Measurements from ENCODE around the gene SLC25A29.

SLC25A29 gene

DNA sequence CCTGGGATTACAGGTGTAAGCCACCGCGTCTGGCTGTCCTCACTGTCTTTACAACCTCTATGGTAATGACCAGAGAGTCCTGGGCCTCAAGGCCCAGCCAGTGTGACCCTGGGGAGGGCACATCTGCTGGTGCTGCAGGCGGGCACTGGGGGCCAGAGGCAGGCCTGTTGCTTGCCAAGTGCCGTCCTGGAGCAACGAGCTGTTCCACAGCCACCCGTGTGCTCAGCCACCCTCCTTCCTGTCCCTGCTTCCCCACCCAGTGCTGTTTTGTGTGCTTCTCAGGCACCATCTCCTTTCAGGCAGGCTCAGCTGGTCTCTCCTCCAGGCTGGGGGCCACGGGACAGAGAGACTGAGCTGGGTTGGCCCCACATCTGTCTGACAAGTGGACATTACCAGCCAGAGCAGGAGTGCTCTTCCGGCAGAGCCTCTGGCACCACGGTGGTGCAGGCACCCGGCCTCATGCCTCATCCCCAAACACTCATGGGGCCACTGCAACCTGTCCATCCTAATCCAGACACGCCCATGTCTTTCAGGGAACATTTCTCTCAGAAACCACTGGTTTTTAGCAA lies 25.9 kb upstream of the SLC25A29 start:
- DNase-seq (ENCODE audit: low spot score), result no peak

DNA sequence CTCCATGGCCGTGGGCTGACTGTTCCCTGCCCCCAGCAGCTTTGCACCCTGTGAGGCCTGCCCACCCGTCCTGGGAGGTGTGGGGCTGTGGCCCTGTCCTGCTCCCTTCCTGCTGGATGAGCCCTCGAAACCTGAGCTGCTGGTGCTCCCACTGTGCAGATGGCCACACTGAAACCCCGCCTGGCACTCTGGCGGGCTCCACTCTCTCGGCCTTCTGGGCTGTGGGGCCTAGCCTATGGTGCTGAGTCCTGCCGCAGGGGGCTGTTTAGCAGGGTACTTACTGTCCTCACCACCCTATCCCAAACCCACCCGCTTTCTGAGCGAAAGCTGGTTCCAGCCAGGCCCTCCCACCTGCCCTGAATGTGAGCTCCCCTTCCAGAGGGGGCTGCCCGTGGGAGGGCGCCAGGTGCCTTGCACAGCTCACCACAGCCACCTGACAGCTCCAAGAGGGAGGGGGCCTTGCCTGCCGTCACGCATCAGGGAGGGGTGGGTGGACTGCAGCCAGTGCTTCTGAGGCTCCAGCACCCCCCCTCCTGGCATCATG lies 24.2 kb upstream of the SLC25A29 start:
- DNase-seq (ENCODE audit: low spot score), result no peak

DNA sequence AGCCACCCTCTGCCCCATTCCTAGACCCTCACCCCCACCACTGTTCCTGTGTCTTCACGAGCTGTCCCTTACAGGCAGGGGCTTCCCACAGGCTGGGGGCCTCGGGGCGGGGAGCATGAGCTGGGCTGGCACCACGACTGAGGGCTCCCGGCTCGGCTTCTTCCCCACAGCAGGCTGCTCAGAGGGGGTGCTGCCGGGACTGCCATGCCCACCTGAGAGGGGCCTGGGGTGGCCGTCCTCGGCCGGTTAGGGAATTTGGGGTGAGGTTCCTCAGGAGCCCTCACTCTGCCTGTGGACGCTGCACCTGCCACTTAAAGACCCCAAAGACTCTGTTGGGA lies 23.7 kb upstream of the SLC25A29 start:
- no peak for DNase-seq (ENCODE audit: low spot score)

DNA sequence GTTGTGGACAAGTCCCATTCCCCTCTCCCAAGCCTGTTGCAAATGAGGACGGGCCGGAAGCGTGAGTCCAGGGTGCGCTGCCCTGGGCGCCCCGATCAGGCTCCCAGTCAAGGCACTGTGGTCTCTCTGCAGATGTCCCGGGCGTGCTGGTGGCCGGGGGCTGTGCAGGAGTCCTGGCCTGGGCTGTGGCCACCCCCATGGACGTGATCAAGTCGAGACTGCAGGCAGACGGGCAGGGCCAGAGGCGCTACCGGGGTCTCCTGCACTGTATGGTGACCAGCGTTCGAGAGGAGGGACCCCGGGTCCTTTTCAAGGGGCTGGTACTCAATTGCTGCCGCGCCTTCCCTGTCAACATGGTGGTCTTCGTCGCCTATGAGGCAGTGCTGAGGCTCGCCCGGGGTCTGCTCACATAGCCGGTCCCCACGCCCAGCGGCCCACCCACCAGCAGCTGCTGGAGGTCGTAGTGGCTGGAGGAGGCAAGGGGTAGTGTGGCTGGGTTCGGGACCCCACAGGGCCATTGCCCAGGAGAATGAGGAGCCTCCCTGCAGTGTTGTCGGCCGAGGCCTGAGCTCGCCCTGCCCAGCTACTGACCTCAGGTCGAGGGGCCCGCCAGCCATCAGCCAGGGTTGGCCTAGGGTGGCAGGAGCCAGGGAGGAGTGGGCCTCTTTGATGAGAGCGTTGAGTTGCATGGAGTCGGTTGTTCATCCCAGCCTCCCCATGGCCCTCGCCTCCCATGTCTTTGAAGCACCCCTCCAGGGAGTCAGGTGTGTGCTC lies 23.2 kb upstream of the SLC25A29 start:
- no peak for DNase-seq (ENCODE audit: low spot score)

DNA sequence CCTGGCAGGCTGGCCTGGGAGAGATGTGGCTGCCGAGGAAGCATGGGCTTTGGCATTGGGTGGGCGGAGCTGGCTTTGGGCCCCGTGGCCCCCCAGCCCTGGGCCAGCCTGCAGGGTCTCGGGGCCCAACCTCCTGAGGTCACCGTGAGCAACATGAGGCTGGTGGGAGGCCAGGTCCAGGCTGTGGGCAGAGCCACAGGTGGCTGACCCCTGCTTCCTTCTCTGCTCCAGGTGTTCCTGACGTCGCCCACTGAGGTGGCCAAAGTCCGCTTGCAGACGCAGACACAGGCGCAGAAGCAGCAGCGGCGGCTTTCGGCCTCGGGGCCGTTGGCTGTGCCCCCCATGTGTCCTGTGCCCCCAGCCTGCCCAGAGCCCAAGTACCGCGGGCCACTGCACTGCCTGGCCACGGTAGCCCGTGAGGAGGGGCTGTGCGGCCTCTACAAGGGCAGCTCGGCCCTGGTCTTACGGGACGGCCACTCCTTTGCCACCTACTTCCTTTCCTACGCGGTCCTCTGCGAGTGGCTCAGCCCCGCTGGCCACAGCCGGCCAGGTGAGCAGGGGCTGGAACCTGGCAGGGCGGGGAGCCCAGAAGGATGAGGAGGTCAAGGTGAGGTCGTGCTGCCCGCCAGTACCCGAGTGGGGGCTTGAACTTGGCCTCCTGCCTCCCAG lies 22.4 kb upstream of the SLC25A29 start:
- DNase-seq (ENCODE audit: low spot score), result no peak

DNA sequence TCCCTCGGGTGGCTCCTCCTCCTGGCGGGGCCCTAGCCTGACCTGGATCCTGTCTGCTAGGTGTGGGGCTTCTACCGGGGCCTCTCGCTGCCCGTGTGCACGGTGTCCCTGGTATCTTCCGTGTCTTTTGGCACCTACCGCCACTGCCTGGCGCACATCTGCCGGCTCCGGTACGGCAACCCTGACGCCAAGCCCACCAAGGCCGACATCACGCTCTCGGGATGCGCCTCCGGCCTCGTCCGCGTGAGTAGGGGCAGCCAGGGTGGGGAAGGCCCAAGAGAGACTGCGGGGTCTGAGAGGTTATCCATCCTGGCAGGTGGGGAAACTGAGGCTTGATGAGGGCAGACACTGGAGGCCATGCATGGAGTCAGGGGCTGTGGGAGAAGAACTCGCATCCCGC lies 20.9 kb upstream of the SLC25A29 start:
- DNase-seq (ENCODE audit: low spot score), result no peak

DNA sequence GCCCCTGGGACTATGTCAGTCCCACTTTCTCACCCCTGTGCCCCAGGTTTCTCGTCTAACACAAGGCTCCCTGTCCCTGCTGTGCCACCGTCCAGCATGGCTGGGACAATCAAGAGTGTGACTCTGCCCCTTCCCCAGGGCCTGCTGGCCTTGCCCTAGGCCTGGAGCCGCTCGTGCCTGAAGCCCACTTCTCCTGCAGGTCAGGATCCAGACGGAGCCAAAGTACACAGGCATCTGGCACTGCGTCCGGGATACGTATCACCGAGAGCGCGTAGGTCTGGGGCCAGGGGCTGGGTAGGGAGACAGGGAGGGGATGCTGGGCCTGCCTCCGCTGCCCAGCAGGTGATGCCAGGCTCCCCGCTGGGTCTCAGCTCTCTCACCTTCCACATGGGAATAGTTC lies 19.7 kb upstream of the SLC25A29 start:
- DNase-seq (ENCODE audit: low spot score), result no peak

DNA sequence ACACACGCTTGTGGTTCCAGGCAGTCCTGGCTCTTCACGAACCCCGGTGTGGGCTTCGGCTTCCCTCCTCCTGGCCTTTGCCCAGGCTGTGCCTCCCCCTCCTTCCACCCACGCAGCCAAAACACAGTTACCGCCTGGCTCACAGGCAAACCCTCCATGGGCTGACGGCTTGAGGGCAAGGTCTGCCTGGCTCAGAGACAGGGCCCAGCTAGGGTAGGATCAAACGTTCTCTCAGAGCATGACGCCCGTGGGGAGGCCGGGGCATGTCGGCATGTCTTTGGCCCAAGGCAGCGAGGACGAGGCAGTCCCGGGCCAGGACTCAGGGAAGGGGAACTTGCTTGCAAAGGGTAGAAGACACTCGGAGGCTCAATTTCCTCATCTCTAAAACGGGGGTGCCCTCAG lies 19.0 kb upstream of the SLC25A29 start:
- DNase-seq (ENCODE audit: low spot score), result no peak

DNA sequence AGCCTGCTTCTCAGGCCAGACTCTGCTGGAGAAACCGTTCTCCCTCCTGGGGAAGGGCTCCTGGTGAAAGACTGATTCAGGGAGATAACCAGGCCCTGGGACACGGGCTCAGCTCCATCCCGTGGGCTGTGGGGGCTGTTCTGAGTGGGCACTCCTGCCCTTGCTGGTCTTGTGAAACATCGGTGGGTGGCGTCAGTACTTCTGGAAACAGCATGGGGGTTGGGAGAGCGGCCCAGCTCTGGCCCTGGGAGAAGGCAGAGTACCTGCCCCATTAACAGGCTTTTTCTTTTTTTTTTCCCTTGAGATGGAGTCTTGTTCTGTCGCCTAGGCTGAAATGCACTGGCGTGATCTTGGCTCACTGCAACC lies 17.7 kb upstream of the SLC25A29 start:
- no peak for DNase-seq (ENCODE audit: low spot score)

DNA sequence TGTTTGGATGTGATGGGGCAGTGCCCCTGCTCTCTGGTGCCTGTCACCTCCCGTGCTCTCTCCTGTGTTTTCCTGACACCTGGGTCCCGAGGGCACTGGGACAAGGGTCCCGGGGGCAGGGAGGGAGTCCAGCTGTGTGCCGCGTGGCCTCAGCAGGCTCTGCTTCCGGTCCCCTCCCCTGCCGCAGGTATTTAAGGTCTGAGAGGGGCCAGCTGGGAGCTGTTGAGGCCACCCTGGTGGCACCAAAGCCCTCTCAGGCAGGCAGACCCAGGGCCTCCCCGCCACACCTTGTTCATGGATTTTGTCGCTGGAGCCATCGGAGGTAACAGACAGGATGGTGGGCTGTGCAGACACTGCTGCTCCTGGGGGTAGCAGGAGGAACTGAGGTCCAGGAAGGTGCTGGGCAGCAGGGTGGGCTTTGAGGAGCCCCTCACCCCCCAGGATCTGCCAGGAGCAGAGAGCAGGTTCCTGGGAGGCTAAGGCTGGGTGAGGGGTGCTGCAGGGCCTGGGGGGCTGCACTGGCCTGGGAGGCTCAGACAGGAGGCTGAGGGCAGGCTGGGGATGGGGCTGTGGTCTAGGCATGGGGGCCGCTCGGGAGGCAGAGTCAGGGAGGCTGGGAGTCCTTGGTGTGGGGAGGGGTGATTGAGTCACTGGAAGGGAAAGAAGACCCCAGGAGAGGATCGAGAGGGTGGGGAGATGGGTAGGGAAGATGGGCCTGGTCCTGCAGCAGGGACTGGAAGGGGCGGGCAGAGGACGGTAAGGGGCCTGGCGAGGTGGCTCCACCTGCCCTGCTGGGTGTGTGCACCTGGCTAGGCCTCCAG lies 17.1 kb upstream of the SLC25A29 start, which contains the start of gene SLC25A47:
TSS of gene SLC25A47 (plus strand) at position 219 of the 821 bp plus-strand sequence. CDS start at position 295, 76 bp downstream.
- no peak for DNase-seq (ENCODE audit: low spot score)

DNA sequence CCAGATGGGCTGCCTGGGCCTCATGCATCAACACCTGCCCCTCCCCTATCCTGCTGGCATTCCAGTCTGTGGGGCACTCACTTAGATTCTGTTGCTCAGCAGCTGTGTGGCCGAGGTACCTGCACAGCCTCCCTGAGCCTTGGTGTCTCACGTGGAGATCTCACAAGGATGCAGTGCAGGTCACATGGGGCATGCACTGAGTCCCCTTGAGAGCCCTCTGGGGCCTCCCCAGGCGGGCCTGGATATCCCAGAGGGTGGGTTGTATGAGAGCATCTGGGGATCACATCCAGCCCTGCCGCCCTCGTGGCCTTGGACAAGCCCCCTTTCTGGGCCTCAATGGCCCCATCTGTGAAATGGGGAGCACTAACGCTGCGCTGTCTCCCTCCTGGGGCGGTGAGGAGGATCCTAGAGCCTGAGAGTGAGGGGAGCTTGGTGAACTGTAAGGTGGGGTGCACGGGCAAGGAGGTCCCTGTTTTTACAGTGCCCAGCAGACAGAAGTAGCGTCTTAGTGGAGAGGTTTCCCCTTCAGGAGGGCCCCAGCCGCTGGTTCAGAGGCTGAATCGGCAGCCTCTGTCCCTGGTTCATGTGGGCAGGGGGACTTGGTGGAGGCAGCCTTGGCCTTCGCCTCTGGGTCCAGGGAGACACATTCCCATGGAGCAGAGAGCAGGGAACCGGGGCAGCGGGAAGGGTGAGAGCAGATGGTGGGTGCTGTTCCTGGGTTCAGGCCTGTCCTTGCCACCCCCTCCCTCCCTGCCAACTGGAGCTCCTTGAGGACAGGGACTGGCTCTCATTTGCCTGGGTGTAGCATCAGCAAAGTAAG lies 16.1 kb upstream of the SLC25A29 start:
- DNase-seq (ENCODE audit: low spot score), result no peak

DNA sequence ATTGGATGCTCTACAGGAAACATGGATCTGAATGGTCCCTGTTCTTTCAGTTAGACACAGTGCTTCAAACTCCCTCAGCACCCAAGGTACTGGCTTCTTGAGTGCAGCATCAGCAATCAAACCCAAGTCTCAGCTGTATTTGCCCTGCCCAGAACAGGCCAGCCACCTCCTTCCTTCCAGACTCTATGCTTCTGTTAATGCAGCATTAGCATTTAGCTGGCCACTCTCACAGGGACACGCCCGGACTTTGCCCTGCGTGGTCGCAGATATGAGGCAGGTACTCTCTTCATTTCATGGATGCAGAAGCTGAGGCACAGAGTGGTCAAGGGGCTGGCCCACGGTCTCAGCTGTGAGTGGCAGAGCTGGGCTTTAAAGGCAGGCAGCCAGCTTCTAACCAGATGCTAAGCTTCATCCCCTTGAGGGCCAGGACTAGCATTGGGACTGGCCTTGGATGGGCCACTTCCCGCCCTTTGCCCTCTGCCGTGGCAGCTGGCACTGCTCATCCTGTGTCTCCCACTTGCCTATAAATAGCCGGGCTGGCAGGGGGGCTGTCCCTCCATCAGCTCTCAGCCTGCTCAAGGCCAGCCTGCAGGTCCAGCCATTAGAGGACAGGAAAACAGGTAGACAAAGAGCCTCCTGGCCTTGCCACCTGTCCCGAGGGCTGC lies 15.4 kb upstream of the SLC25A29 start:
- DNase-seq (ENCODE audit: low spot score), result no peak

DNA sequence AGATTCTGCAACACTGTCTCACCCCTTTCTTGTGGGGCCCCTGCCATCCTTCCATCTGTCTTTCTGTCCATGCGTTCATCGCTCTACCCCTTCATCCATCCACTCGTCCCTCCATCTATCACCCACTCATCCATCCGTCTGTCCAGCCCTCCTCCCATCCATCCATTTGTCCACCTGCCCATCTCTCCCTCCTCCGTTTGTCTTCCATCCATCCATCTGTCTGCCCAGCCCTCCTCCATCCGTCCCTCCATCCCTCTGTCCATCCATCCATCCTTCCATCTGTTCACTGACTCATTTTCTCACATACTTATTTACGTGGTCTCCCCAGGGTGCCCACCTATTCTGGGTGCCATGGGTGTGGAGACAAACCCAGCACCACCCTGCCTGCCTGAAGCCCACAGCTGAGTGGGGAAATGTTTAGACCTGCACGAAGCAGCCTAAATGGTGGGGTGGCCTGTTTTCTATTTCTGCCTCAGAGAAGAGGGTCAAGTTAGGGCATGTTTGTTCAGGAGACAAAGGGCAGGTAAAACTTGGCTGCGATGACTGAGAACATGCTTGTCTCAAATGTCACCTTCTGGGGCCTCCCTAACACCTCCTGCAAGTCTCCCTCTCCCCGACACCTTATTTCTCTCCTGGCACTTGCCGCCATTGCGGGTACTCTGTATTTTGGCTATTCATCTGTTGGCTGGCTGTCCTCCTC lies 14.1 kb upstream of the SLC25A29 start:
- no peak for DNase-seq (ENCODE audit: low spot score)

DNA sequence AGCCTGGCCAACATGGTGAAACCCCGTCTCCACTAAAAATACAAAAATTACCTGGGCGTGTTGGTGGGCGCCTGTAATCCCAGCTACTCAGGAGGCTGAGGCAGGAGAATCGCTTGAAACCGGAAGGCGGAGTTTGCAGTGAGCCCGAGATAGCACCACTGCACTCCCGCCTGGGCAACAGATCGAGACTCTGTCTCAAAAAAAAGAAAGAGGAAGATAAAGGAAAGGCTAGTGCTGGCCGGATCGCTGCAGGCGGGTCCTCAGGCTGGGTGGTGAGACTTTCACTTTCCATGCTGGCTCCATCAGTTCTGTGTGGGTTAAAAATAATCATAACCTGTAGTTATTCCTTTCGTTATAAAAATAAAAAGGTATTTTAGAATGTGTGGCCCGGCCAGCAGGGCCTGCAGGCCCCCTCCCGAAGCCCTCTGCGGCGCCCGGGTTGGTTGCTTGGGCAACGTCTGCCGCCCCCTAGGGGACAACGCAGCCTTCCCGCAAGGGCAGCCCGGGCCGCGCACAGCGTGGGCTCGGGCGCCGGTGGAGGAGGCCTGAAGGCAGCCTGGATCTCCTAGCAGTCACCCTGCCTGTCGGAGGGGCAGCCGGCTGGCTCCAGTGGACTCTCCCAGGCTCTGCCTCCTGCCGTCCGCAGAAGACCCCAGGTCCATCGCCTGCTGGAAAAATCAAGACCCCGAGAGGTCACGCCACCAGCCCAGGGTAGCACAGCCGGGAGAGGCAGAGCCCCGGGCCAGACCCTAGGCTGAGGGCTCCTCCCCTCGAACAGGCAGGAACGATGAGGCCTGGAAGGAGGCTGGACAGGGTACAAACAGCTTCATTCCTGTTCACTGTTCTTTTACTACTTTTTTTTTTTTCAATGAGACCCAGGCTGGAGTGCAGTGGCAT lies 11.9 kb upstream of the SLC25A29 start:
- DNase-seq (ENCODE audit: low spot score), result peak; percentile 43

DNA sequence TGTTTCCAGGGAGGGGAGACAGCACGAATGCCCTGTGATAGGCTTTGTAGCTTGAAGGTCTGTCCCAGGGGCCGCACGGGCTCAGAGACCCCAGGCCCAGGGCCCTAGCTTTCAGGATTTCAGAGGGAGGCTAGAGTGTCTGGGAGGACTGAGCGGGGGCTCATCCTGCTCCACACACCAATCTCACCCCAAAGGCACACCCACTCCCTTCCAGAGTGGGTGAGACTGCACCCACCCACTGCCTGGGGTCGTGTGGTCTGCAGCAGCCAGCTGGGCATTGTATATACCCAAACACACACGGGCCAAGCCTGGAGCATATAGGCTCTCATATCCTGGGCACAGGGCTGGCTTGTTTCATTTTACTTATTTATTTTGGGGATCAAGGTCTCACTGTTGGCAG lies 11.1 kb upstream of the SLC25A29 start:
- no peak for DNase-seq (ENCODE audit: low spot score)

DNA sequence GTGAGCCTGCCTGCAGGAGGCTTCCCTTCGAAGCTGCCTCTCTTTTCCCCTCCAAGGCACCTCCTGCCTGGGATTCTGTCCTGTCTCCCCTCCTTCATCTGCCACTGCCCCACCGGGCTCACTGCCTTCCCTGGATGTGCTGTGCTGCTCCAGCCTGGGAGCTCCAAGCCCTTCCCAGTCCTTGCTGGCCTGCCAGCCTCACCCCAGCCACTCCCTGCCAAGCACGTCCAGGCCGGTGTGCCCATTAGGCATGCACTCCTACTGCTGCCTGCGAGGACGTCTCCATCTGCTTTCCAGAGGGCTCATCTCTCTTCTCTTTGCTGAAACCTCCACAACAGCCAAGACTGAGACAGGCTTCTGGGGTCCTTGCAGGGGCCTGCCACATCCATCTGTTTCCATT lies 8.5 kb upstream of the SLC25A29 start:
- DNase-seq (ENCODE audit: low spot score), result no peak

DNA sequence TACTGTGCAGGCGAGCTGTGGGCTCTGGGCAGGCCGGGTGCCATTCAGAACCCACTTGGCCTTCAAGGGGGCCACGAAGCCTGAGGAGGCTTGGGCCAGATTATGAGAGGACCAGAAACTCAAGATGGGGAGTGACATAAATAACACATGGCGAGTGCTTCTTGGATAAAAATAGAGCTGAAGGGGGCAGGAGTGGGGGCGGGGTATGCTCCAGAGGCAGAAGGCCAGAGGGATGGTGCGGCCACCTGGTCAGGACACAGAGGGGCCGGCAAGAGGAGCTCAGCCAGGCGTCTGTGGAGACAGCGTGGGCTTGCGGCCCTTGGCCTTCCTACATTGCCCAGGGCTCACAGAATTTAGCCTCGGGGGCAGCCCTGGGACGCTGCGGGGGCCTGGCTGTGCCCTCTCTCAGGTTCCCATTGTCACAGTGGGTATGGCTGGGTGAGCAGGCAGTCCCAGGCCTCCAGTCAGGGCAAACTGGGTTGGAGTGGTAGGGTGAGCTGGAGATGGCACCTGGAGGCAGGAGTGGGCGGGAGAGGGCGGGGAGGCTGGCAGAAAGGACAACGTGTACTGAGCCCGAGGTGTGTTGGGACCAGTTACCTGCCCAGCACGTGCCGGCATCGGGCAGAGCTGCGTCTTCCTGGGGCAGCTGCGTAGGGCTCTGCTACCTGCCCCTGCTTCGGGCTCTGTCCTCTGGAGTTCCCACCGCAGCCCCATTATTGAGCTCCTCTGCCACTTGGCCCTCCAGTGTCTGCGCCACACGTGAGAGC lies 7.4 kb upstream of the SLC25A29 start:
- DNase-seq (ENCODE audit: low spot score), result no peak

DNA sequence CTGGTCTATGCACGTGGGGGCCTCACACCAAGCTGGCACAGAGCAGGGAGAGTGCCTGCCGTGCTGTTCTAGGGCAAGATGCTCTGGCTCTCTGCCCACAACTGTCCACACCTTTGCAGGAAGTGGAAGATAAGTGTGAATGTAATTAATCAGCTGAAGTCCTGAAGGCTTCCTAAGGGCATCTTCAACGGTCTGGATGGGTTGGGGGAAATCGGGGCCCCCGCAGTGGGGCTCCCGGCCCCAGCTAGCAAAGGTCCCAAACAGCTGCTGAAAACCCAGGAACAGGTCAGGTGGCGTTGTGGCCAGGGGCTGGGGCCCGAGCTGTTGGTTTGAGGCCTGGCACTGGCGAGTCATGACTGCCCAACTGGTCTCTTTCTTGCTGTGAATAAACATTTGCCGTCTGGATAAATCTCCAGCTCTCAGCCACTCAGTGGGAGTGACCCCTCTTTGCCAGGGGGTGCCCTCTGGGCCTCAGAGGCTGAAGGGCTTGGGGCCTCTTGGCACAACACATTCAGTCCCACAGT lies 6.7 kb upstream of the SLC25A29 start:
- DNase-seq (ENCODE audit: low spot score), result no peak
